GM18505 (cell line): Measurements from ENCODE around the gene TDP1.

Source experiments
- ATAC-seq: cut with Tn5 transposase; IDR thresholded peaks from one replicate; pipeline ENCODE4 v1.9.1; 2021; ENCODE audit not compliant: unreplicated experiment
- POLR2A ChIP-seq: IDR thresholded peaks from 4 replicates; pipeline ENCODE4 v1.6.1; 2011; ENCODE audit warnings: borderline replicate concordance; ENCODE audit not compliant: insufficient read depth, insufficient read length; ENCODE audit errors: extremely low read depth

TDP1 gene

DNA sequence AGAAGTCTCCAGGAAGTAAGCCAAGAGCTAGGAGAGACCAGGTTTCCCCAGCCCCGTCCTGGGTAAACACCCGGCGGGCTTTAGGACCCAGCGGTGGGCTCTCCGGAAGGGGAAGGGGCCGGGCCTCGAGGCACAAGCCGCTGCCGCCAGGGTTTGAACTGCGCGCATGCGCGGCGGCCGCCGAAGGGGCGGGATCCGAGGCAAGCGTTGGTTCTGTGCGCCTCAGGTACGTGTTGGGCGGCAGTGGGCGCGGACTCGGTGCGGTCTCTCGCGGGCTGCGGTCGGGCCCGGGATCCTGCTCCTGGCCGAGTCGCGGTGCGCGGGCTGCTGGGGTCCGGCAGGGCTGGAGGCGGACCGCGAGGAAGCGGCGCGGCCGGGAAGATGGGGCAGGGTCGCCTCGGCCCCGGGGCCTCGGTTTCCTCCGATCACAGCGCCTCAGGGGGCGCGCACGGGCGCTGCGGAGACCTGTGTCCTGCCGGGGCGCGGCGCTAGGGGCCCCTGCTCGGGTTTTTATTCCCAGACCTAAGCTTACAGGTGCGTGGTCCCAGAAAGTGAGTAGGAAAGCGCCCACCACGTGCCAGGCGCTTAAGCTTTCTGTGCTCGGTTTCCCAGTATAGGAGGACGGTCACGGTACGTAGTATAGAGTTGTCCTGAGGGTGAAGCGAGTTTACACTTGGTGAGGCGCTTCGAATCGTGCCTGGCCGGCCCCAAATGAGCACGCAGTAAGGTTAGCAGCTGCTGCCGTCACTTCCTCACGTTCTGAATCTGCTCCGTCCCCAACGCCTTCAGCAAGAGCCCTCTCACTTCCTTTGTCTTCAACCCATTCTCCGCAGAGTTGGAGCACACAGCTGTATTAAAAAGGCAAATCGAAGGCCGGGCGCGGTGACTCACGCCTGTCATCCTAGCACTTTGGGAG is at the start of gene TDP1:
TSS of gene TDP1 (plus strand) at position 183 of the 916 bp plus-strand sequence. CDS start 7,188 bp downstream, outside the sequence.
- peak; percentile 75 for ATAC-seq
- peak; percentile 66 for TF ChIP-seq POLR2A

DNA sequence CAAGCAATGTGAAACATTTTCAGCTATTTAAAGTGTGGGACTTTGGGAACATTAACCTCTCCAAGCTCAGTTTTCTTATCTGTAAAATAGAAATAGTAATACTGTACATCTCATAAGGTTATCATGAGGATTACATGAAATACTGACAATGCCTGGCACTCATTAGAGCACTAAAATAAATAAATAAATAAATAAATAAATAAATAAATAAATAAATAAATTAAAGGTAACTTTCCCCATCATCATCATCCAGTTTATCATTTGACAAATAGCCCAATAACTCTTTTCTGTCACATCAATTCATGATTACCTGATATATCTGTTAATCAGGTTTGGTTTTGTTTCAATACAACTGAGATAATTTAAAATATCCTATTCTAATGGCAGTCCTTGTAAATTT is 49.7 kb upstream of the TDP1 start:
- TF ChIP-seq POLR2A = no peak
- ATAC-seq = no peak

DNA sequence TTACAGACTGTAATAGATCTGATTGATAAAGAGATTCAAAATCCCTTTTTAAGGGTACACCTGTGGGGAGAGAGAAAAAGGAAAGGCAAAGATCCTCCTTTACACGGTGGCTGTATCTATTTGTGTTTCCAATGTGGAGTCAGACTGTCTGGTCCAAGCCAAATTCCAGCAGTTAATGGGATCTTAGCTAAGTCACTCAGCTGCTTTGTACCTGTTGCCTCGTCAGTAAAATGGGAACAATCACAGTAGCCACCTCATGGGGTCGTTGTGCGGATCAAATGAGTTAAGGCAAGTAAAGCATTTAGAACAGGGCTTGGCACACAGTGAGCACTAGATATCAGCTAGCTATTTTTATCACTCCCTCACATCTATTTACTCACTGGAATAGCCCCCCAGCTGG is 48.1 kb upstream of the TDP1 start:
- no peak for ATAC-seq
- TF ChIP-seq POLR2A = no peak

DNA sequence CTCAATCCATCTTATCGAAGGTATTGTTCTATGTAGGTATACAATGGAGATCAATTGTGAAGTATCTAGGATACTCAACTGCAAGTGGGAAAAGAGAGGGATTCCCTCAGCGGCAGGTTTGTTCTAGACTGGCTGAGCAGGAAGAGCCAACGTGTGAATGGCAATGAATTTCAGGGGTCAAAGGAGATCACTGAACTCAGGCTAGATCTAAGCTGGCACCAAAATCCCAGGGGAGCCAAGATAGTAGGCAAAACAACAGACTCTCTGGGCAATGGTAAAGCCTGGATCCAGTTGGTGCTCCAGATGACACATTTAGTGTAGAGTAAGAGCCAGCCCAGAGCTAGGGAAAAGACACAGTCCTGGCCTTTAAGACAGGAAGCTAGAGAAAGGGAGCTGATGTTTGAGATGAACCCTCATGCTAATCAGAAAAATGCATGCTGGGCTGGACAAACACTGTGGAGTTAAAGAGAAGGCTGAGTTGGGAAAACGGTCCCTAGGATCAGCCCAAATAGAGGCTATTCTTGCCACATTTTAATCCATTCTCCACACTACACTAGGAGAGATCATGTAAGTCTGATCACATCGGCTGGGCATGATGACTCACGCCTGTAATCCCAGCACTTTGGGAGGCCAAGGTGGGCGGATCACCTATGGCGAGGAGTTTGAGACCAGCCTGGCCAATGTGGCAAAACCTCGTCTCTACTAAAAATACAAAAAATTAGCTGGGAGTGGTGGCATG is 46.8 kb upstream of the TDP1 start:
- no peak for ATAC-seq
- TF ChIP-seq POLR2A = no peak

DNA sequence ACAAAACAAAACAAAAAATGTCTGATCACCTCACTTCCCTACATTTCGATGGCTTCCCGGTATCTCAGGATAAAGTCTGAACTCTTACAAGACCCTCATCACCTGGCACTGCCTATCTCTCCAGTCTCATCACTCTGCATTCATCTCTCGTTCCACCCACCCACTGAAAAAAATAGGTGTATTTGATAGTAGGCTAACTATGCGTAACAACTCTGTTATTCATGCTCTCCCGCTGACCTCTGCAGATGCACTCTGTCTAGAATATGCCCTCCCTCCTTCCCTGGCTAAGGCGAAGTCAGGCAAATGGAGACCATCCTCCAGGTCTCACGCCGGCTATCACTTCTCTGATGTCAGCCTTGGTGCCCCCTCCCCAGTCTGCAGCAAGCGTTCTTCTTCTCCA is 46.1 kb upstream of the TDP1 start:
- no peak for TF ChIP-seq POLR2A
- no peak for ATAC-seq

DNA sequence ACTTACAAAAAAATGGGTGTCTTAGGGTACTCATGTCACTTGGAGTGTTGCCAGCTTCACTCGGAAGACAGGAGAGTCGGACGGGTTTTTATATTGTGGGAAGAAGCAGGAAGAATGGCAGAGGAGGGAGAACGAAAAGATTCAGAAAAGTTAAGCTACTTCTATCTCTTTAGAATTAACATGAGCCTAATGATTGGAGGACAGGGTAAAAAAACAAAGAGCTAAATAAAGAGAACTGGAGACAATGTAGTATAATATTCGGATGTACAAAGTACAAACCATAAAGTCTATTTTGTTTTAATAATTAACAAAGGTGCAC is 45.1 kb upstream of the TDP1 start:
- no peak for TF ChIP-seq POLR2A
- ATAC-seq = no peak

DNA sequence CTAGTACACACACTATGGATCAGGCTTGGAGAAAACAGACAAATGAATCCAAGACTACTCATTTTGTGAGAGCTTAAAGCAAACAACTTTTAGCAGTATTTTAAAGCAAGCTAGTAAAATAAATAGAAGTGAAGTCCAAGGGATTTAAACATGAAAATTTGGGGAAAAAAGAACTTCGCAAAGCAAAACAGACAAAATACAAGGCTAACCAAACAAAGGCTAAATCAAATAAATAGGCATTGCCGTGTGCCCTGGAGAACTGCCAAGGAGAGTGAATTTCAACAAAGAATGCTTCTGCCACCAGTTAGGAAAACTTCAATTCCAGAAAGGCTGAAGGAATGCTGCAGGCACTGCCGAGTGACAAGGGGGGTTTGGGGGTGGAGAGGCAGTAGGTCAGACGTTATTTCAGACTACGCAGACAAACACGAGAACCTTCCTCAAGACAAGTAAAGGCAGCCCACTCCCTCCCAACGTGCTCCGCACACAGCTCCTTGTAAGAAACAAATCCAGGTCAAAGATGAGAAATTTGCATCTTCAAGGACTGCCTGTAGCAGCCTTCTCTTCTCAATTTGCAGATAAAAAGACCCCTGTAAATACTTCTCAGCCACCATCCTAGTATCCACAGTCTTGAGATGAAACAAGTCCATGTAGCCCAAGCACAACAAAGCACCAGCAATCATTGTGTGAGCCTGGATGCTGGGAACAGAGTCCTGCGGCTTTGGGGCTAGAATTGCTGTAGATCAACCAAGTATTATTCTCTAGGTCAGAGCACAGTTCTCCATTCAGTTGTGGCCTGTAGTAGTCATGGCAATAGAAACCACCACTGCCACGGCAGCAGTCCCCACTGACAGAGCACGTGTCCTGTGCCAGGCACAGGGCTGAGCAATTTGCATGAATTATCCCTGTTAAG is 44.5 kb upstream of the TDP1 start:
- ATAC-seq = no peak
- TF ChIP-seq POLR2A = no peak

DNA sequence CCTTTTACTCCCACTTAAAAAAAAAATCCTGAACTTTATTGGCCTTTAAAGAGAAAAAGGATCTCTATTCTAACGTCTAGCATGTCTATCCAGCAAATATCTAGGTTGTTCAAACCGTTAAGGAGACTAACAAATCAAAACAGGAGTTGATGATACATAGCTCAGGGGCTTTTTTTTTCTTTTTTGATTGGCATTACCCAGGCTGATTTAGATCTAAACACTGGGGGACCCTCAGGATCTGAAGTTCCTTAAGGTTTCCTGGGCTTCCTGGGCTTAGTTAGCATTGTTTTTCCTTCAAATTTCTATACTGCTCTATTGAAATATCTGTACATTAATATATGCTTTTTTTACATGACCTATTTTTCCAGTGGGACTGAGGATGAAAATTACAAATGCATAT is 43.5 kb upstream of the TDP1 start:
- ATAC-seq = no peak
- no peak for TF ChIP-seq POLR2A

DNA sequence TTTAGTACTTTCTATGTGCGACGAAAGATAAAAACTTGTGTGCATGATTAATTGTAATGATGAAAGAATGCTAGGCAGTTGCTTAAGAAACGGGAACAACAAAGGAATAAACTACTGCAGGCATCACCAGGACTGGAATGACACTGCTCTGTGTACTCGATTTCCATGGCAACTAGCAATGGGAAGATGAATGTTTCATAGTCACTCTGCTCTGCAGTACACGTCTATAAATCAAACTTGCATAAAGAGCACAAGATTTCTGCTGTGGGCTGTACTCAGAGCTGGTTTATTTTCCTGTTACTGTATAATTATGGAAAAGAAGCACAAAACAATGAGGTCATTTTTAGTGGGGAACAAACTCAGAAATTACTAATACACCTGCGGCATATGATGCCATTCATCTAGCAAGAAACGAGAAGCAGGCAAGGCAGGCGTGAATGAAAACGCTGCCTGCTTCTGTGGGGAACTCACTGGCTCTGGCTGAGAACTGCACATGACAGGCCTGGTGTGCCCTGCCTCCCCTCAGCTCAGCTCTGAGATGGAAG is 43.0 kb upstream of the TDP1 start:
- TF ChIP-seq POLR2A = no peak
- ATAC-seq = no peak

DNA sequence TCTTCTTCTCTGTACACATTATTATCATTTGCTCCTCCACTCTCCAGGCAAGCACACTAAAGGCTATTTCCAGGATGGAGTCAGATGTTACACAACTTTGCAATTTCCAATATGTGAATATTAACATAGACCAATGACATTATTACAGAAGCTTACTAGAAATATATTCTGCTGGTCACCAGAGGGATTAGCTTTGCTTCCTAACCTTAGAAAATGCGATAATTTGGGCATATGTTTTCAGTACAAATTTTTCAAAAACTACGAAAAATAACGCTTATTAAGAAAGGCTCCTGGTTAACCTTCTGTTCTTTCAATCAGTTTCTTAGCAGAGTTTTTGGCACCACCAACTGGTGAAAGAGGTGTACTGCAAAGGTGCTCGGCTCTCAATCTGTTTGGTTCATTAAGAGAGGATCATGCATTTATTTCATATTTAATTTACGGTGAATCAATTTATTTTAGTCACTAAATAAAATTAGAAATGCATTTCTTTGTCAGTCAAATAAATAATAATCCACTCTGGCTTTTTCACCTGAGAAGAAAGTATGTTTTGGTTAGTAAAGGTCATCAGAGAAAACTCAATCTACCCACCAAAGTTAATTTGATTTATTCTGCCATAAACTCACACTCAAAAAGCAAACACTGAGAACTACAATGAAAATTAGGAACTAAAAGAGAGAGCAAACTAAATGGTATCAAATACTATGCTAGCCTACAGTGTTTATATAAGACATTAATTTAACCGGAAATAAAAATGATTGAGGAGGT is 40.4 kb upstream of the TDP1 start:
- ATAC-seq = no peak
- no peak for TF ChIP-seq POLR2A

DNA sequence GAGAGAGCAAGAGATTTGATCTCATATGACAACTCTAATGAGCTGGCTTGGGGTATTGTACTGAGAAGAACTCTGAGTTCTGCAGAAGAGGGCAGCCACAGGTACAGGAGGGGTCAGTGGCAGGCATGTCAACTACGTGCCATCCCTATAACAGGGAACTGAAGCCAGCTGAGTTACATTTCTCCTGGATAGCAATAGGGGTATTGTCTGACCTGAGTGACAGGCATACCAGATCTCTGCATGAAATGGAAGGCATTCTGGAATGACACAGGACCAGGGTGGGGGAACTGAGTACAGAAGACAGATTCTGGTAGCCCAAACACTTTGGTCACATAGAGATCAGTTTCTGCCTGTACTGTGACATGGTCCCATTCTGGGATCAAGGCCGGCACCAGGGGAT is 37.0 kb upstream of the TDP1 start:
- ATAC-seq = no peak
- TF ChIP-seq POLR2A = no peak

DNA sequence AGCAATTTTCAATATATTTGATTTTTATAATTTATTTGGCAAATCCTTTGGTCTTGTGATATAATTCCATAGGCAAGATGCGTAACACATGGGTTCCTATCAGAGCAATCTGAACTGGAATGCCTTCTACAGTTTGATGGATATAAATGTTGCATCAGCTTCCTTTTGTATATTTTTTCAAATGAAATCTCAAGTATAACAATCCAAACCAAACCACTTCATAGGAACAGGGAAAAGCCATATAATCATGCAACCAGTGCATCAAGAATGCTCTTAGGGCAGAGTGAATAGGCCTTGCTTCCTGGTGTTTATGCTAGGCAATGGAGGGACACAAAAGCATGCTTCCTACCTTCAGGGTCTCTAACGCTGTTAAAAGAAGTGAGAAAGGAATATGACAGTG is 35.7 kb upstream of the TDP1 start:
- TF ChIP-seq POLR2A = no peak
- no peak for ATAC-seq

DNA sequence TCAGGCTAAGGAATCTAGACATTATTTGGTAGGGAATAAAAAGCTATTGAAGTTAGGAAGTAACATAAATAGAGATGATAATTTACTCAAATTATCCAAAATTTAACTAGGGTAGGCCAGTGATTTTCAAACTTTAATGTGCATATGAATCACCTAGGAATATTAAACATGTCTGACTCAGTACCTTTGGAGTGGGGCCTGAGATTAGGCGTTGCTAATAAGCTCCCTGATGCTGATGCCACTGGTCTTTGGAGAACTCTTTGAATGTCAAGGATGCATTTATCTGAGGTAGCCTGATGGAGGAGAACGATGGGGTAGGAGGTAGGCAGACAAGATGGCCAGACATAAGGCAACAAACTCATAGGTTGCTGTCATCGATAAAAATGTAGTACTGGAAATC is 34.4 kb upstream of the TDP1 start:
- no peak for TF ChIP-seq POLR2A
- ATAC-seq = no peak
